DOHH2 (cell line): ENCODE results near the gene SSH2.
"Not testable (repeated sequence)": the region's sequence is repeated elsewhere in the genome, so short reads cannot be mapped to it uniquely, and the experiment has no call there.

Experiments used
- H3F3A ChIP-seq: fragments of 200-600 bp; sonication (generic), shearing (Covaris generic); 2 replicates; pipeline ENCODE4 v1.6.0; 2016; ENCODE audit warnings: antibody characterized with exemption, mild to moderate bottlenecking; ENCODE audit not compliant: control insufficient read depth, insufficient read depth
- H3K27ac ChIP-seq: fragments of 200-600 bp; sonication (generic); 2 replicates; pipeline ENCODE4 v1.5.1; 2014; ENCODE audit warnings: low read depth, mild to moderate bottlenecking, low read length, moderate library complexity
- H3K27me3 ChIP-seq: fragments of 200-600 bp; sonication (generic); 2 replicates; pipeline ENCODE4 v1.6.1; 2014; ENCODE audit warnings: mild to moderate bottlenecking, low read length, mixed read lengths; ENCODE audit not compliant: control insufficient read depth
- H3K36me3 ChIP-seq: fragments of 200-600 bp; sonication (generic); 2 replicates; pipeline ENCODE4 v1.6.1; 2014; ENCODE audit warnings: mild to moderate bottlenecking, low read length, moderate library complexity, mixed read lengths; ENCODE audit not compliant: control insufficient read depth
- H3K4me1 ChIP-seq: fragments of 200-600 bp; sonication (generic); 2 replicates; pipeline ENCODE4 v1.6.1; 2014; ENCODE audit warnings: mild to moderate bottlenecking, low read length, mixed read lengths; ENCODE audit not compliant: control insufficient read depth
- H3K4me2 ChIP-seq: fragments of 200-600 bp; sonication (generic); 2 replicates; pipeline ENCODE4 v1.6.0; 2014; ENCODE audit warnings: mild to moderate bottlenecking, low read length, moderate library complexity
- H3K4me3 ChIP-seq: fragments of 200-600 bp; sonication (generic); 2 replicates; pipeline ENCODE4 v1.5.1; 2014; ENCODE audit warnings: mild to moderate bottlenecking, low read length, mixed read lengths
- H3K79me2 ChIP-seq: fragments of 200-600 bp; sonication (generic); 2 replicates; pipeline ENCODE4 v1.6.1; 2014; ENCODE audit warnings: mild to moderate bottlenecking, low read length, mixed read lengths; ENCODE audit not compliant: control insufficient read depth
- H3K9me2 ChIP-seq: fragments of 200-600 bp; sonication (generic); replicated peaks from 2 replicates; pipeline ENCODE4 v1.6.1; 2014; ENCODE audit warnings: mild to moderate bottlenecking, low read length, mixed read lengths; ENCODE audit not compliant: control insufficient read depth
- H3K9me3 ChIP-seq: fragments of 200-600 bp; sonication (generic); 2 replicates; pipeline ENCODE4 v1.6.1; 2014; ENCODE audit warnings: antibody characterized with exemption, low read length, mixed read lengths; ENCODE audit not compliant: control insufficient read depth, insufficient read depth
- H4K20me1 ChIP-seq: fragments of 200-600 bp; sonication (generic); 2 replicates; pipeline ENCODE4 v1.6.0; 2014; ENCODE audit warnings: low read depth, mild to moderate bottlenecking, antibody characterized with exemption, low read length, moderate library complexity; ENCODE audit not compliant: control insufficient read depth, insufficient read depth
- EZH2phosphoT487 ChIP-seq: fragments of 200-600 bp; sonication (generic); IDR thresholded peaks from 2 replicates; pipeline ENCODE4 v1.6.1; 2017; ENCODE audit warnings: borderline replicate concordance, mild to moderate bottlenecking, antibody characterized with exemption, low read length, moderate library complexity, mixed read lengths
- TF ChIP-seq, protein P1 (sequence below): fragments of 200-600 bp; sonication (generic); IDR thresholded peaks from one replicate; pipeline ENCODE4 v1.5.1; 2014; ENCODE audit warnings: antibody characterized with exemption, mild to moderate bottlenecking, low read depth, low read length; ENCODE audit not compliant: poor library complexity, severe bottlenecking

The SSH2 gene

DNA sequence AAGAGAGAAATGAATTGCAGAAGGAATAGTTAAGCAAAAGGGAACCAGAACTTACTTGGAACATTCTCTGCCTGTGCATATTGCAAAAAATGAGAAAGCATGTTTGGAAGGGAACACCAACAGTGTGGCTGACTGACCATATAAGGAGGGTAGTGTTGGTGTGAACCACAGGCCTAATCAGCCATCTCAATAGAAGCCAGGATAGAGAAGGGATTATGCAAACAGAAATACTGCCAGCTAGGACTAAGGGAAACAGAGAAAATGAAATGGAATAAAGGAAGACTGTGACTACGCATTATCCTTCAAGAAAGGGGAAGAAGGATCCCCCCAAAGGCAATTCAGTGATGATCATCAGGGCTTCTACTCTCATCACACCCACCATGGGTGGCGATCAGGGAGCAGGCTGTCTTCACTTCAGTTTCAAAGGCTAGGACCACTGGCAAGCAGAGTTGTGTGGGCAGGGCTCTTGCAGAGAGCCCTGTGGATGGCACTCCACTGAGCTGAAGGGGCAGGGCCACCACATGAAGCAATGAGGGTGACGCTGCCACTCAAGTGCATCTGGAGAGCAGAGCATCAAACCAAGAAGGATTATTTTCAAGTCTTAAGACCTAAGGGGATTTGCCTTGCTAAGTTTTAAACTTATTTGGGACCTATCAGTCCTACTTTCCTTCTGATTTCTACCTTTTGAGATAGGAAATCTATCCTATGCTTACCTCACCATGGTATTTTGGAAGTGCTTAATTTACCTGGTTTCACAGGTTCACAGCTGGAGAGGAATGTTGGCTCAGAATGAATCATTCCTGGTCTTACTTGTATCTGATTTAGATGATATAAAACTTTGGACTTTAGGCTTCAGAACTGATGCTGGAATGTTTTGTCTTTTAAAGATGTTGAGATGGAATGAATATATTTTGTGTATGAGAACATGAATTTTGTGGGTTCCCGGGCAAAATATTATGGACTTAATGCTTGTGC, 140.5 kb downstream of the SSH2 start:
- H3K4me3 ChIP-seq, result no peak overlapping the region
- no peaks in the 10 kb centered on the region for H3K27me3 ChIP-seq
- TF ChIP-seq, protein P1, sequence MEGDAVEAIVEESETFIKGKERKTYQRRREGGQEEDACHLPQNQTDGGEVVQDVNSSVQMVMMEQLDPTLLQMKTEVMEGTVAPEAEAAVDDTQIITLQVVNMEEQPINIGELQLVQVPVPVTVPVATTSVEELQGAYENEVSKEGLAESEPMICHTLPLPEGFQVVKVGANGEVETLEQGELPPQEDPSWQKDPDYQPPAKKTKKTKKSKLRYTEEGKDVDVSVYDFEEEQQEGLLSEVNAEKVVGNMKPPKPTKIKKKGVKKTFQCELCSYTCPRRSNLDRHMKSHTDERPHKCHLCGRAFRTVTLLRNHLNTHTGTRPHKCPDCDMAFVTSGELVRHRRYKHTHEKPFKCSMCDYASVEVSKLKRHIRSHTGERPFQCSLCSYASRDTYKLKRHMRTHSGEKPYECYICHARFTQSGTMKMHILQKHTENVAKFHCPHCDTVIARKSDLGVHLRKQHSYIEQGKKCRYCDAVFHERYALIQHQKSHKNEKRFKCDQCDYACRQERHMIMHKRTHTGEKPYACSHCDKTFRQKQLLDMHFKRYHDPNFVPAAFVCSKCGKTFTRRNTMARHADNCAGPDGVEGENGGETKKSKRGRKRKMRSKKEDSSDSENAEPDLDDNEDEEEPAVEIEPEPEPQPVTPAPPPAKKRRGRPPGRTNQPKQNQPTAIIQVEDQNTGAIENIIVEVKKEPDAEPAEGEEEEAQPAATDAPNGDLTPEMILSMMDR, result no peak
- no peak for TF ChIP-seq EZH2phosphoT487
- H3K4me1 ChIP-seq, result 0 out of 2 replicates have a peak, but pooled peaks cover 3% of the 10 kb centered on the region
- H3F3A ChIP-seq, result peaks cover 8% of the 10 kb centered on the region; the same call in 1 of the 2 replicates
- no peak overlapping the region for H3K4me2 ChIP-seq
- H3K79me2 ChIP-seq, result no peaks in the 10 kb centered on the region
- H3K9me2 ChIP-seq, result no peaks in the 10 kb centered on the region
- no peaks in the 10 kb centered on the region for H3K9me3 ChIP-seq
- no peaks in the 10 kb centered on the region for H4K20me1 ChIP-seq
- no peak overlapping the region for H3K27ac ChIP-seq
- H3K36me3 ChIP-seq, result peaks cover 4% of the 10 kb centered on the region; the same call in 1 of the 2 replicates

DNA sequence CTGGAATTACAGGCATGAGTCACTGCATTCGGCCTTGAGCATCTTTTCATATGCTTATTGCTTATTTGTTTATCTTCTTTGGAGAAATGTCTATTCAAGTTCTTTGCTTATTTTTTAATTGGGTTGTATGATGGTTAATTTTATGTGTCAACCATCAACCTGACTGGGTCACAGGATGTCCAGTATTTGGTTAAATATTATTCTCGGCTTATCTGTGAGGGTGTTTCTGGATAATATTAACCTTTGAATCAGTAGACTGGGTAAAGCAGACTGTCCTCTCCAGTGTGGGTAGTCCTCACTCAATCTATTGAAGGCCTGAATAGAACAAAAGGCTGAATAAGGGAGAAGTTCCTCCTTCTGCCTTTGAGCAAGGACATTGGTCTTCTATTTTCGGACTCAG, 142.0 kb downstream of the SSH2 start:
- no peaks in the 10 kb centered on the region for H4K20me1 ChIP-seq
- H3K4me1 ChIP-seq, result 0 out of 2 replicates have a peak, but pooled peaks cover 3% of the 10 kb centered on the region
- H3K27me3 ChIP-seq, result no peaks in the 10 kb centered on the region
- no peak for TF ChIP-seq EZH2phosphoT487
- TF ChIP-seq, protein P1, result no peak
- H3K9me3 ChIP-seq, result no peaks in the 10 kb centered on the region
- H3K27ac ChIP-seq, result no peak overlapping the region
- H3K36me3 ChIP-seq, result peaks cover 4% of the 10 kb centered on the region; the same call in 1 of the 2 replicates
- H3K79me2 ChIP-seq, result no peaks in the 10 kb centered on the region
- peaks cover 8% of the 10 kb centered on the region; the same call in 1 of the 2 replicates for H3F3A ChIP-seq
- H3K4me2 ChIP-seq, result no peak overlapping the region
- H3K9me2 ChIP-seq, result no peaks in the 10 kb centered on the region
- no peak overlapping the region for H3K4me3 ChIP-seq

DNA sequence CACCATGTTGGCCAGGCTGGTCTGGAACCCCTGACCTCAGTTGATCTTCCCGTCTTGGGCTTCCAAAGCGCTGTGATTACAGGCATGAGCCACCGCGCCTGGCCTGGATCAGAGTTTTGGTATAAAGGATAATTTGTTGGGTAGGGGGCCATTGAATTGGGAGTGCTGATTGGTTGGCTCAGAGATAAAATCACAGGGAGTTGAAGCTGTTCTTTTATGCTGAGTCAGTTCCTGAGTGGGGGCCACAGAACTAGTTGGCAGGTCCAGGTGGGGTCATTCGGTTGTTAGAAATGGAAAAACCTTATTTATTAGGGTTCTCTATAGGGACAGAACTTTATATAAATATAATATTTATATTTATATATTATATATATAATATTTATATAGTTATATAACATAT, 147.1 kb downstream of the SSH2 start:
- H3K4me3 ChIP-seq, result no peak overlapping the region
- H3K9me2 ChIP-seq, result no peaks in the 10 kb centered on the region
- H3K9me3 ChIP-seq, result no peaks in the 10 kb centered on the region
- H3K36me3 ChIP-seq, result no peaks in the 10 kb centered on the region
- H3K79me2 ChIP-seq, result no peaks in the 10 kb centered on the region
- TF ChIP-seq EZH2phosphoT487, result no peak
- TF ChIP-seq, protein P1, result no peak
- no peaks in the 10 kb centered on the region for H3K27me3 ChIP-seq
- H4K20me1 ChIP-seq, result no peaks in the 10 kb centered on the region
- no peak overlapping the region for H3K27ac ChIP-seq
- H3K4me1 ChIP-seq, result peaks cover 10% of the 10 kb centered on the region
- no peak overlapping the region for H3K4me2 ChIP-seq
- H3F3A ChIP-seq, result peaks cover 5% of the 10 kb centered on the region; the same call in 1 of the 2 replicates

DNA sequence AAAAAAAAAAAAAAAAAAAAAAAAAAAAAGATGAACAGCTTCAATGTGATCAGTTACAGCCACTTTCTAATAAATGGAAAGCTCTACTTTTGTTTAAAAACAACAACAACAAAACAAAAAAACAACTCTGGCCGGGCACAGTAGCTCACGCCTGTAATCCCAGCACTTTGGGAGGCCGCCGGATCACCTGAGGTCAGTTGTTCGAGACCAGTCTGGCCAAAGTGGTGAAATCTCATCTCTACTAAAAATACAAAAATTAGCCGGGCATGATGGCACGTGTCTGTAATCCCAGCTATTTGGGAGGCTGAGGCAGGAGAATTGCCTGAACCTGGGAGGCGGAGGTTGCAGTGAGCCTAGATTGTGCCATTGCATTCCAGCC, 150.2 kb downstream of the SSH2 start:
- H3K36me3 ChIP-seq, H3K27me3 ChIP-seq, H3K4me3 ChIP-seq, H3K79me2 ChIP-seq, H3K27ac ChIP-seq, H3F3A ChIP-seq, H3K9me2 ChIP-seq, H3K4me2 ChIP-seq, H3K9me3 ChIP-seq, H4K20me1 ChIP-seq: not testable (repeated sequence)
- H3K4me1 ChIP-seq, result peaks cover 10% of the 10 kb centered on the region
